Ascending aorta (tissue), 2 donors: ENCODE results near the gene C8B. TPM values are rescaled to one million over a fixed set of nuclear protein-coding genes. Genes with fewer than 3 reads are reported as not detected.

Experiments
- DNase-seq, 2 donors: peaks; one replicate each; pipeline ENCODE4 v3.0.0-alpha.2; 2019; ENCODE audit warnings: low spot score in 2 of 2
- H3K27ac ChIP-seq, 2 donors: fragments of 200-600 bp; sonication (generic); one replicate each; pipeline ENCODE4 v1.5.1; 2016 to 2017; ENCODE audit warnings: mild to moderate bottlenecking in 1 of 2
- H3K27me3 ChIP-seq: fragments of 200-600 bp; sonication (generic); one replicate; pipeline ENCODE4 v1.5.1; 2017
- H3K36me3 ChIP-seq, 2 donors: fragments of 200-600 bp; sonication (generic); one replicate each; pipeline ENCODE4 v1.5.1; 2016
- H3K4me1 ChIP-seq, 2 donors: fragments of 200-600 bp; sonication (generic); one replicate each; pipeline ENCODE4 v1.5.1; 2016 to 2017; ENCODE audit warnings: mild to moderate bottlenecking in 1 of 2
- H3K4me3 ChIP-seq, 2 donors: fragments of 200-600 bp; sonication (generic); one replicate each; pipeline ENCODE4 v1.5.1; 2016 to 2017; ENCODE audit warnings: mild to moderate bottlenecking in 1 of 2
- H3K9me3 ChIP-seq, 2 donors: fragments of 200-600 bp; sonication (generic); one replicate each; pipeline ENCODE4 v1.5.1; 2016
- CTCF ChIP-seq, 3 experiments: fragments of 200-600 bp in 2 of 3; fragments of 450-650 bp in 1 of 3; sonication (generic) in 2 of 3; IDR thresholded peaks; one replicate each; pipeline ENCODE4 v1.5.1; 2016 to 2019; ENCODE audit warnings: antibody characterized with exemption in 3 of 3, mild to moderate bottlenecking in 1 of 3, moderate library complexity in 1 of 3
- intact Hi-C: fragments of 100-400 bp; cut with DNase I; formaldehyde crosslinking; loops from one replicate; pipeline ENCODE4 v1.15.1; 2023
- total RNA-seq: library from RNA; depleted of rRNA; stranded (reverse); fragments of >200 nt; gene quantifications from one replicate; pipeline ENCODE4 v1.1.0, GENCODE V29; 2016

Gene C8B
- total RNA-seq, 1 donor from 2014 or later, result 347 TPM

GRCh38 chr1:56916630-56917029 lies 49.2 kb downstream of the C8B start:
- H3K27ac ChIP-seq, result no peak overlapping the region
- intact Hi-C loops, result no loop called here

GRCh38 chr1:56915960-56916359 lies 49.9 kb downstream of the C8B start:
- no peak for DNase-seq
- no peak for TF ChIP-seq CTCF (IDR thresholded peaks at IDR 0.05)
- H3K4me1 ChIP-seq, result no peaks in the 10 kb centered on the region
- no peak overlapping the region for H3K27ac ChIP-seq
- no peaks in the 10 kb centered on the region for H3K9me3 ChIP-seq
- H3K4me3 ChIP-seq, result no peak overlapping the region
- no peaks in the 10 kb centered on the region for H3K36me3 ChIP-seq
- no peaks in the 10 kb centered on the region for H3K27me3 ChIP-seq
- intact Hi-C loops, result no loop called here

More at GRCh38 chr1:56916630-56917029, 49.2 kb downstream of the C8B start:
- no peaks in the 10 kb centered on the region for H3K4me1 ChIP-seq
- no peak for DNase-seq
- no peak for TF ChIP-seq CTCF (IDR thresholded peaks at IDR 0.05)
- H3K4me3 ChIP-seq, result no peak overlapping the region
- H3K27me3 ChIP-seq, result no peaks in the 10 kb centered on the region
- no peaks in the 10 kb centered on the region for H3K9me3 ChIP-seq
- no peaks in the 10 kb centered on the region for H3K36me3 ChIP-seq

- TF ChIP-seq CTCF (IDR thresholded peaks at IDR 0.05), result no peak
- no peaks in the 10 kb centered on the region for H3K9me3 ChIP-seq
- no peaks in the 10 kb centered on the region for H3K36me3 ChIP-seq
- no peaks in the 10 kb centered on the region for H3K27me3 ChIP-seq
- no peak for DNase-seq
- H3K4me3 ChIP-seq, result no peak overlapping the region
- no peaks in the 10 kb centered on the region for H3K4me1 ChIP-seq
- intact Hi-C loops, result no loop called here
- no peak overlapping the region for H3K27ac ChIP-seq
Observed at GRCh38 chr1:56912325-56912724, 53.5 kb downstream of the C8B start.

GRCh38 chr1:56911098-56911938 lies 54.5 kb downstream of the C8B start:
- Histone ChIP-seq H3K4me1 (no peaks in the 10 kb centered on the region), H3K27me3 (no peaks in the 10 kb centered on the region), H3K27ac (no peak overlapping the region), H3K36me3 (no peaks in the 10 kb centered on the region), H3K9me3 (no peaks in the 10 kb centered on the region), H3K4me3 (no peak overlapping the region)
- DNase-seq, result no peak
- intact Hi-C loops, result no loop called here
- no peak for TF ChIP-seq CTCF (IDR thresholded peaks at IDR 0.05)

GRCh38 chr1:56910441-56910985 lies 55.3 kb downstream of the C8B start:
- H3K27ac ChIP-seq, result no peak overlapping the region
- no peaks in the 10 kb centered on the region for H3K9me3 ChIP-seq
- no peaks in the 10 kb centered on the region for H3K27me3 ChIP-seq
- no peaks in the 10 kb centered on the region for H3K36me3 ChIP-seq
- no peak for TF ChIP-seq CTCF (IDR thresholded peaks at IDR 0.05)
- H3K4me1 ChIP-seq, result no peaks in the 10 kb centered on the region
- no peak overlapping the region for H3K4me3 ChIP-seq
- intact Hi-C loops, result no loop called here
- no peak for DNase-seq
